Peyer's patch (tissue), 4 donors: ENCODE data around the gene GRIA3.

Experiments
- POLR2A ChIP-seq, 2 donors: fragments of 450-650 bp; IDR thresholded peaks; one replicate each; pipeline ENCODE4 v1.5.1; 2017; ENCODE audit warnings: antibody characterized with exemption in 2 of 2, mild to moderate bottlenecking in 2 of 2, moderate library complexity in 2 of 2
- TF ChIP-seq, protein P1 (sequence below), 6 experiments: fragments of 450-650 bp in 4 of 6; fragments of 200-600 bp in 2 of 6; sonication (generic) in 1 of 6; IDR thresholded peaks; one replicate each; pipeline ENCODE4 v1.5.1; 2017 to 2019; ENCODE audit warnings: antibody characterized with exemption in 6 of 6, mild to moderate bottlenecking in 3 of 6, moderate library complexity in 1 of 6

DNA sequence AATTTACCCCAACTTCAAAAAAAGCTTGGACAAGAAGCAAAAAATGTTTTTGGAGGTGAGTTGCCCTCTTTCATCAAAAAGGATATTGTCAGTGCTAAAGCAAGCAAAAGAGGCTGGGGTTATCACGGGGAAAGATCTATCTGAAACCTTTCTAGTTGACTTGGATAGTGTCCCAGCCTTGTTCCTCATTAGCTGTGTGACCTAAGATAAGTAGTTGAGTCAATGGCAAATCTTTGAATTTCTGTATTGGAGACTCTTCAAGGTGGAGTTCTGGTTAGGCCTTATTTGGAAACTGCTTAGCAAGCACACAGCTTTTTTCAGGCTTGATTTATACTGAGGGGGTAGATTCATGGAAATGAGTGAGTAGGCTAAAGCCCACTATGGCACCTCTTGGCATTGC, 271.6 kb downstream of the GRIA3 start:
- TF ChIP-seq, protein P1, sequence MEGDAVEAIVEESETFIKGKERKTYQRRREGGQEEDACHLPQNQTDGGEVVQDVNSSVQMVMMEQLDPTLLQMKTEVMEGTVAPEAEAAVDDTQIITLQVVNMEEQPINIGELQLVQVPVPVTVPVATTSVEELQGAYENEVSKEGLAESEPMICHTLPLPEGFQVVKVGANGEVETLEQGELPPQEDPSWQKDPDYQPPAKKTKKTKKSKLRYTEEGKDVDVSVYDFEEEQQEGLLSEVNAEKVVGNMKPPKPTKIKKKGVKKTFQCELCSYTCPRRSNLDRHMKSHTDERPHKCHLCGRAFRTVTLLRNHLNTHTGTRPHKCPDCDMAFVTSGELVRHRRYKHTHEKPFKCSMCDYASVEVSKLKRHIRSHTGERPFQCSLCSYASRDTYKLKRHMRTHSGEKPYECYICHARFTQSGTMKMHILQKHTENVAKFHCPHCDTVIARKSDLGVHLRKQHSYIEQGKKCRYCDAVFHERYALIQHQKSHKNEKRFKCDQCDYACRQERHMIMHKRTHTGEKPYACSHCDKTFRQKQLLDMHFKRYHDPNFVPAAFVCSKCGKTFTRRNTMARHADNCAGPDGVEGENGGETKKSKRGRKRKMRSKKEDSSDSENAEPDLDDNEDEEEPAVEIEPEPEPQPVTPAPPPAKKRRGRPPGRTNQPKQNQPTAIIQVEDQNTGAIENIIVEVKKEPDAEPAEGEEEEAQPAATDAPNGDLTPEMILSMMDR (IDR thresholded peaks at IDR 0.05): no peak
- TF ChIP-seq POLR2A (IDR thresholded peaks at IDR 0.05): no peak
